HG03558 (cell line): ENCODE data around the gene ADD1.

Experiments used
- ATAC-seq: cut with Tn5 transposase; IDR thresholded peaks from one replicate; pipeline ENCODE4 v1.9.1; 2021; ENCODE audit warnings: moderate number of reproducible peaks; ENCODE audit not compliant: unreplicated experiment; ENCODE audit errors: extremely low read depth

ADD1 gene

GRCh38 chr4:2843263-2843940 is at the start of gene ADD1:
Gene ADD1, plus strand, starts transcription at chr4:2843844. Its CDS starts 32,072 bp downstream, at chr4:2875916.
- ATAC-seq, result peak; percentile 60

- no peak for ATAC-seq
Observed at GRCh38 chr4:2794486-2795299, 49.0 kb upstream of the ADD1 start.

- no peak for ATAC-seq
Observed at GRCh38 chr4:2795300-2795892, 48.2 kb upstream of the ADD1 start.

- ATAC-seq, result no peak
Observed at GRCh38 chr4:2795893-2796848, 47.5 kb upstream of the ADD1 start.

GRCh38 chr4:2796849-2797544 is 46.6 kb upstream of the ADD1 start:
- ATAC-seq, result no peak

GRCh38 chr4:2797545-2798305 is 45.9 kb upstream of the ADD1 start:
- no peak for ATAC-seq

GRCh38 chr4:2798399-2799223 is 45.0 kb upstream of the ADD1 start:
- ATAC-seq, result no peak

GRCh38 chr4:2799224-2799911 is 44.3 kb upstream of the ADD1 start:
- ATAC-seq, result no peak

GRCh38 chr4:2799971-2800690 is 43.5 kb upstream of the ADD1 start:
- ATAC-seq, result no peak

- no peak for ATAC-seq
Observed at GRCh38 chr4:2800691-2801596, 42.7 kb upstream of the ADD1 start.

- no peak for ATAC-seq
Observed at GRCh38 chr4:2802618-2803531, 40.8 kb upstream of the ADD1 start.

GRCh38 chr4:2803624-2804448 is 39.8 kb upstream of the ADD1 start:
- no peak for ATAC-seq

GRCh38 chr4:2804449-2804972 is 39.1 kb upstream of the ADD1 start:
- ATAC-seq, result no peak
